ENCODE data around the gene CRACR2A.

DNA sequence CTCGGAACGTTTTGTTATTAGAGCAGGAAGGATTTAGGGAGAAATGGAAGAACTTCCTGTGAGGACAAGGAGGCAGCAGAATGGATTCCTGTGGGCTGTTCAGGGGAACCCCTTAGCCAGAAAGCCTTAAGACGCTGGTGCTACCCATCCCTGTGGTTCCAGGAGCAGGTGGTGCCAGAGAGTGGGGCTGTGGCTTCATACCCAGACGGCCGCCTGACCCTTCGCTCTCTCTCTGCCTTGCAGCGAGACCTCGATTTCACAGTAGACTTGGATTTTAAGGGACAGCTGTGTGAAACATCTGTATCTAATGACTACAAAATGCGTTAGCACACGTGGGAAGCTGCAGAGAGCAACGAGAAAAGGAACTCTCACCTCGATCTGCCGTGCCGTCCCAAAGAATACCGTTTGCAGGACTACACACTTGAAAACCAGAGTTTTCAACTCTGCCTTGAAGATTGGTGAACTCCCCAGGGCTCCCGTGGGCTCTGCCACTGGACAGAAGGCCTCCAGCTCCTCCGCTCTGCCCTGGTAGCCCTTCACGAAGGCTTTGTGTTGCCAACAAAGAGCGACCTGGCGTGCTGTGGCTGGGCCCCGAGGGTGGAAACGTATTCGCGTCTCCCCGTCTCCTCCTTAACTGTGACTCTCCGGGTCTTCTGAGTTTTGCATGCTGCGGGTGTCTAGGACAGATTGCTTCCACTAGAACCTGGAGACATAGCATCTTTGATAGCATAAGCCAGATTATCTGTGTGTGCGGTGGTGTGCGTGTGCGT lies 159.9 kb downstream of the CRACR2A start:
- TF ChIP-seq EZH2 (IDR thresholded peaks at IDR 0.05; ENCODE audit: low read length, unreplicated experiment) (no peak), EZH2phosphoT487 (IDR thresholded peaks at IDR 0.05; ENCODE audit: borderline replicate concordance, low read length) (no peak)
- TF ChIP-seq, protein P1, sequence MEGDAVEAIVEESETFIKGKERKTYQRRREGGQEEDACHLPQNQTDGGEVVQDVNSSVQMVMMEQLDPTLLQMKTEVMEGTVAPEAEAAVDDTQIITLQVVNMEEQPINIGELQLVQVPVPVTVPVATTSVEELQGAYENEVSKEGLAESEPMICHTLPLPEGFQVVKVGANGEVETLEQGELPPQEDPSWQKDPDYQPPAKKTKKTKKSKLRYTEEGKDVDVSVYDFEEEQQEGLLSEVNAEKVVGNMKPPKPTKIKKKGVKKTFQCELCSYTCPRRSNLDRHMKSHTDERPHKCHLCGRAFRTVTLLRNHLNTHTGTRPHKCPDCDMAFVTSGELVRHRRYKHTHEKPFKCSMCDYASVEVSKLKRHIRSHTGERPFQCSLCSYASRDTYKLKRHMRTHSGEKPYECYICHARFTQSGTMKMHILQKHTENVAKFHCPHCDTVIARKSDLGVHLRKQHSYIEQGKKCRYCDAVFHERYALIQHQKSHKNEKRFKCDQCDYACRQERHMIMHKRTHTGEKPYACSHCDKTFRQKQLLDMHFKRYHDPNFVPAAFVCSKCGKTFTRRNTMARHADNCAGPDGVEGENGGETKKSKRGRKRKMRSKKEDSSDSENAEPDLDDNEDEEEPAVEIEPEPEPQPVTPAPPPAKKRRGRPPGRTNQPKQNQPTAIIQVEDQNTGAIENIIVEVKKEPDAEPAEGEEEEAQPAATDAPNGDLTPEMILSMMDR (conservative IDR thresholded peaks at IDR 0.05; ENCODE audit: low read depth, low read length): no peak
